Left kidney (tissue), 2 donors: ENCODE results near the gene LCOR. TPM values are rescaled to one million over a fixed set of nuclear protein-coding genes. Genes with fewer than 3 reads are reported as not detected.
A peak's percentile ranks its signal among the peaks of the same experiment; 100 is the strongest.
"Not testable (repeated sequence)": the region's sequence is repeated elsewhere in the genome, so short reads cannot be mapped to it uniquely, and the experiment has no call there.

Source experiments
- DNase-seq: peaks from one replicate; pipeline ENCODE4 v3.0.0-alpha.2; 2013
- polyA plus RNA-seq: library from polyadenylated mRNA; unstranded; fragments of 120-200 nt; gene quantifications from one replicate; pipeline ENCODE4 v1.2.1, GENCODE V29; 2013; ENCODE audit not compliant: insufficient read length

LCOR gene
- polyA plus RNA-seq, 1 donor = 35.7 TPM

DNA sequence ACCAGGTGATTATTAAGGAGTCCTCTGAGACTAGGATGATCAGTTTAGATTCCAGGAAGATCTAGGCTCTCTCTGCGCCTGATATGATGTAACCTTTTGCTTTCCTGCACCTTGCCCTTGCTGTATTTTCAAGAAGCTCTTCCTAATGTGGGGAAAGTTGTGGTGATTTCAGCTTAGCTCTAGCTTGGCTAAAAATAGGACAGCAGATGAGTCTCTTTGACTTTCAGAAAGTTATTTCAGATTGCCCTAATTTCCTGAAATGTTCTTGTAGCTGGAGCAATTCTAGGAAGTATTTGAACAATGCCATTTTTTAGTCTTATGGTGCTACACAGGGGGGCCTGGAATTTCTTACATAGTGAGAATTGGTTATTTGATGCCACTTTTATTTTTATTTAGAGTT lies 3.8 kb downstream of the LCOR start:
- DNase-seq = no peak

DNA sequence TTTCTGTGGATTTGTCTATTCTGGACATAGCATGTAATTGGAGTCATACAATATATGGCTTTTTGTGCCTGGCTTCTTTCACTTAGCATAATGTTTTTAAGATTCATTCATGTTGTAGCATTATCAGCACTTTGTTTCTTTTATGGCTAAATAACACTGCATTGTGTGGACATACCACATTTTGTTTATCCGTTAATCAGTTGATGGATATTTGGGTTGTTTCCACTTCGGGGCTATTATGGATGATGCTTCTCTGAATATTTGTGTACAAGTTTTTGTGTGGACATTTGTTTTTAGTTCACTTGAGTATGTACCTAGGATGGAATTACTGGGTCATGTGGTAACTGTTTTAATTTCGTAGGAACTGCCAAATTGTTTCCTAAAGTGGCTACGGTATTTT lies 6.4 kb downstream of the LCOR start:
- DNase-seq = no peak

DNA sequence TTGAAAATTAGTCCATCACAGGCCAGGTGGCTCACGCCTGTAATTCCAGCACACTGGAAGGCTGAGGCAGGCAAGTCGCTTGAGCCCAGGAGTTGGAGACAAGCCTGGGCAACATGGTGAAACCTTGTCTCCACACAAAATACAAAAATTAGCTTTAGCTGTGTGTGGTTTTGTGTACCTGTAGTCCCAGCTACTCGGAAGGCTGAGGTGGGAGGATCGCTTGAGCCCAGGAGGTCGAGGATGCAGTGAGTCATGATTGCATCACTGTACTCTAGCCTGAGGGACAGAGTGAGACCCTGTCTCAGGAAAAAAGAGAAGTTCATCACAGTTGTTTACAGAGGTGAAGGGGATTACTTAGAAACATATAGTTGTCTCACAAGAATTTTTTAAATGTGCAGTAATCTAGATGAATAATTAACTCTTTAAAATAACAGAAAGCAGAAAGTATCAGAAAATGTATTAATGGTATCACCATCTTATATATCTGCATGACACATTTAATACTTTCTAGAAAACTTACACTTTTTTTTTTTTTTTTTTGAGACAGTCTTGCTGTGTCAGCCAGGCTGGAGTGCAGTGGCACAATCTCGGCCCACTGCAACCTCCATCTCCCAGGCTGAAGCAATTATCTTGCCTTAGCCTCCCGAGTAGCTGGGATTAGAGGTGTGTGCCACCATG lies 8.9 kb downstream of the LCOR start:
- DNase-seq = no peak

DNA sequence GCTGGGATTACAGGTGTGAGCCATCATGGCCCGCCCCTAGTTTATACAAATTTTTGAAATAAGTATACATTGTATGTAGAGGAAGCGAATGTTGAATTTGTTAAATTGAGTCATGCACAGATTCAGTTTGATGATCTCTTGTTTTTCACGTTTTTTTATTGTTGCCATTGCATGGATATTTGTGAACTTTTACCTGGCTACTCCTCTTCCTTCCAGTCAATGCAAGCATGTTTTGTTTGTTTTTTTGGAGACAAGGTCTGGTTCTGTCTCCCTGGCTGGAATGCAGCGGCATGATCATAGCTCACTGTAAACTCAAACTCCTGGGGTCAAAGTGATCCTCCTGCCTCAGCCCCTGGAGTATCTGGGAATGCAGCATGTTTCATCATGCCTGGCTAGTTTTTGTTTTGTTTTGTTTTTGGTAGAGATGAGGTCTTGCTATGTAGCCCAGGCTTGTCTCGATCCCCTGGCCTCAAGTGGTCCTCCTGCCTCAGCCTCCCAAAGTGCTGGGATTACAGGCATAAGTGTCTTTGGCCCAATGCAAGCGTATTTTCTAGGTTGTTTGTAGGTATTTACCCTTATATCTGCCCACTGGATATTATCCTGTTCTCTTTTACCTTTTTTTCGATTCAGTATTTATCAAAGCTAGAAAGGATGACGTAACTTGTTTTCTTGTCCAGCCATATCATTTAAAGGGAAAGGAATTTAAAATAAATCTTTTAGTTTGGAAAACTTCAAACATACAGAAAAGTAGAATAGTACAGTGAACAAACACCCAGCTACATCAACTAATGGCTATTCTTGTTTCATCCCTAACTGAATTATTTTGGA lies 11.0 kb downstream of the LCOR start:
- DNase-seq = no peak

DNA sequence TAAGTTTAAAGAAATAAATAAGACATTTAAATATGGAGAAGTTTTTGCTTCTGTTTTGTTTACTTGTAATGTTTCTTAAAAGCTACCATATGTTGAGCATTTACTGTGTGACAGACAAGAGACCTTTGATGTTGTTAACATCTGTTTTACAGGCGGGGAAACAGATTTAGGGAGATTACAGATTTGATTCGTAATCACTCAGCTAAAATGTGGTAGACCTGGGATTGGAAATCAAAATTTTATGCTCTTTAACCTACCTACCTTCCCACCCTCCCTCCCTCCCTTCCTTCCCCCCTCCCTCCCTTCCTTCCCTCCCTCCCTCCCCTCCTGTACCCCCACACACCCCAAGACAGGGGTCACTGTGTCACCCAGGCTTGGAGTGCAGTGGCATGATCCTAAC lies 11.7 kb downstream of the LCOR start:
- no peak for DNase-seq

DNA sequence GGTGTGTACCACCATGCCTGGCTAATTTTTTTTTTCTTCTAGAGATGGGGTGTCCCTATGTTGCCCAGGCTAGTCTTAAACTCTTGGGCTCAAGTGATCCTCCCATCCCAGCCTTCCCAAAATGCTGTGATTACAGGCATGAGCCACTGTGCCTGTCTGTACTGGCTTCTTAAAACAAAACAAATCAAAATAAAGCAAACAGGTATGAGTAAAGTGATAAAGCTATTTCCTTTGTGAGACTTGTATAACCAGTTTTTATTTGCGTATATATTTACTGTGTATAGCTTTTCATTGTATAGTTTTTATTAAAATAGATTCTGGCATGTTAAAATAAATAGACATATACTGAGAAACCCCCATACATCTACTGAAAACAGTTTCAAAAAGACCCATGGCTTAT lies 14.3 kb downstream of the LCOR start:
- DNase-seq = no peak

DNA sequence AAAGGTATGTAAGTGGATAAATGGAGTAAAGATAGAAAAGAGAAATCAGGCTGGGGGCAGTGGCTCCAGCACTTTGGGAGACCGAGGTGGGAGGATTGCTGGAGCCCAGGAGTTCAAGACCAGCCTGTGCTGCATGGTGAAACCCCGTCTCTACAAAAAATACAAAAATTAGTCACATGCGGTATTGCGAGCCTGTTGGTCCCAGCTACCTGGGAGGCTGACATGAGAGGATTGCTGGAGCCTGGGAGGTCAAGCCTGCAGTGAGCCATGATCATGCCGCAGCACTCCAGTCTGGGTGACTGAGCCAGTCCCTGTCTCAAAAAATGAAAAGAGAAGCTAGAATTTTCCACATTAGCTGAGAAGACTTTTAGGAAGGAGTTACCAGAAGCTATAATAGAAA lies 14.8 kb downstream of the LCOR start:
- DNase-seq = no peak

DNA sequence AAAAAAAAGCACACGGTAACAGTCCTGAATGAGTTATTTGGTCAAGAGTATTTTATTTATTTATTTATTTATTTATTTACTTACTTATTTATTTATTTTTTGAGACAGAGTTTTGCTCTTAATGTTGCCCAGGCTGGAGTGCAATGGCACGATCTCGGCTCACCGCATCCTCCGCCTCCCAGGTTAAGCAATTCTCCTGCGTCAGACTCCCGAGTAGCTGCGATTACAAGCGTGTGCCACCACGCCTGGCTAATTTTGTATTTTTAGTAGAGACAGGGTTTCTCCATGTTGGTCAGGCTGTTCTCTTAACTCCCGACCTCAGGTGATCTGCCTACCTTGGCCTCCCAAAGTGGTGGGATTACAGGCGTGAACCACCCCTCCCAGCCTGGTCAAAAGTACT lies 15.3 kb downstream of the LCOR start:
- not testable (repeated sequence) for DNase-seq

DNA sequence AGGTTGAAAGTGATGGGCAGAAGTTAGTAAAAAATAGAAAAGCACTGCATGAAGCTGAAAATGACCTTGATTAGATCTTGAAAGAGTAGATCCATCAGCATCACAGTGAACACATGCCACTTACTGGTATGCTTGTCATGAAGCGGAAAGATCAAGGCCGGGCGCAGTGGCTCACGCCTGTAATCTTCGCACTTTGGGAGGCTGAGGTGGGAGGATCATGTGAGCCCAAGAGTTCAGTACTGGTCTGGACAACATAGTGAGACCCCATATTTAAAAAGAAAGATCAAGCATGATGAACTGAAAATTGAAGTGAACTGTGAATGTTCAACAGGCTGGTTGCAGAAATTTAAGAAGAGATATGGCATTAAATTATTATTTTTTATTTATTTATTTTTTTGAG lies 18.0 kb downstream of the LCOR start:
- no peak for DNase-seq

DNA sequence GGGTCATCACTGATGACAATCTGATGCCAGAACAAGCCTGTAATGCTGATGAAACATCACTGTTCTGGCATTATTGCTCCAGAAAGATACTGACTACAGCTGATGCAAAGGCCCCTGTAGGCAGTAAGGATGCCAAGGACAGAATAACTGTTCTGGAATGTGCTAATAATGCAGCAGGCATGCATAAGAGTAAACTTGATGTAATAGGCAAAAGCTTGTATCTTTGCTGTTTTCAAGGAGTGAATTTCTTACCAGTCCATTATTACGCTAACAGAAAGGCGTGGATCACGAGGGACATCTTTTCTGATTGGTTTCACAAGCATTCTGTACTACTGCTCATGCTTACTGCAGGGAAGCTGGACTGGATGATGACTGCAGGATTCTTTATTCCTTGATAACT lies 18.7 kb downstream of the LCOR start:
- DNase-seq = no peak

DNA sequence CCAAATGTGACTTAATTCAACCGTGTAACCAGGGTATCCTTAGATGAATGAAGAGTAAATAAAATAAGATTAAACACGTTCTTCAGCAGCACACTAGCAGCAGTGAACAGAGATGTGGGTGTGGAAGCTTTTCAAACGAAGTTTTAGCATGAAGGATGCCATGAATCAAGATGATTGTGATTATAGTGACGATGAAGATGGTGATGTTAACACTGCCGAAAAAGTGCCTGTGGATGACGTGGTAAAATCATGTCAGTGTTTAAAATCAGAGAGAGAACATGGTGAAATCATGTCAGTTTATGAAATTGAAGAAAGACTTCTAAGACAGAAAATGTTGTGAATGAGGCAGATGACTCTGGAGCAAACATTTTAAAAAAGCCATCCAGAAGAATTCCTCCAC lies 19.2 kb downstream of the LCOR start:
- DNase-seq = no peak

DNA sequence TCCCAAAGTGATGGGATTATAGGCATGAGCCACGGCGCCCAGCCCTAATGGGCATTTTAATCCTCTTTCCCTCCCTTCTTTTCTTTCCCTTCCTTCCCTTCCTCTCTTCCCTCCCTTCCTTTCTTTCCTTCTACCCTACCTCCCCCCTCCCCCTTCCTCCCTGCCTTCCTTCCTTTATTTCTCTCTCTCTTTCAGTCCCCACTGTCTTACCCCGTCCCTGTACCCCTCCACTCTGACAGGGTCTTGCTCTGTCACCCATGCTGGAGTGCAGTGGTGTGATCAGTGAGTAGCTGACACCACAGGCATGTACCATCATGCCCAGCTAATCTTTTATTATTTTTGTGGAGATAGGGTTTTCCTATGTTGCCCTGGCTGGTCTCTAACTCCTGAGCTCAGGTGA lies 24.2 kb downstream of the LCOR start:
- no peak for DNase-seq

DNA sequence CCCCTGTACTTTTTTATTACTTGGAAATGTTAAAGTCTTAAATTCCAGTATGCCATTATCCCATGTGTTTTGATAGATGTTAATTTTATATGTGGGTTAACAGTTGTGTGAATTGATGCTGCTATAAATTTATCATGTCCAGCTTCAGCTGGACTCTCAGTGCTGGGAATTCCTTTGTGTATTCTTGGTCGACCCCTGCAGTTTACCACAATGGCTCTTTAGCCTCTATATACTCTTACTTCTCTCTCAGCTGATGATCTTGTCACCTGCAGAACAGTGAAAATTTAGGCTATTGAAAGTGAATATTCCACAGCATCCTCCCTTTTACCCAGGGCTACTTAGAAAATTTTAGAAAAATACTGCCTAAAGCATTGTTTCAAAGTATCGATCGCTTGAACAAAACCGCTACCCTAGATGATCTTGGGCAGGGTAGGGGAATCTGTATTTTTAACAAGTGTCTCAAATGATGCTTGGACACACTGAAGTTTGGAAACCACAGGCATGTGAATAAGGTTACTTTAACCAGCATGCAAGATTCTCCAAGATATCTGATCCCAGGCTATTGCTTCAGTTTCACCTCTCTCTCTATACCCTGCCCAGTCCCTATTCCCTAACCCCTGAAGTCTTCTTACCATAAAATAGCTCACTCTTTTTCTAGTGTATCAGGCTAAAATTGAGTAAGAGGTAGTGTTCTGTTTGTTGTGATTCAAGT lies 25.4 kb downstream of the LCOR start:
- DNase-seq = no peak

DNA sequence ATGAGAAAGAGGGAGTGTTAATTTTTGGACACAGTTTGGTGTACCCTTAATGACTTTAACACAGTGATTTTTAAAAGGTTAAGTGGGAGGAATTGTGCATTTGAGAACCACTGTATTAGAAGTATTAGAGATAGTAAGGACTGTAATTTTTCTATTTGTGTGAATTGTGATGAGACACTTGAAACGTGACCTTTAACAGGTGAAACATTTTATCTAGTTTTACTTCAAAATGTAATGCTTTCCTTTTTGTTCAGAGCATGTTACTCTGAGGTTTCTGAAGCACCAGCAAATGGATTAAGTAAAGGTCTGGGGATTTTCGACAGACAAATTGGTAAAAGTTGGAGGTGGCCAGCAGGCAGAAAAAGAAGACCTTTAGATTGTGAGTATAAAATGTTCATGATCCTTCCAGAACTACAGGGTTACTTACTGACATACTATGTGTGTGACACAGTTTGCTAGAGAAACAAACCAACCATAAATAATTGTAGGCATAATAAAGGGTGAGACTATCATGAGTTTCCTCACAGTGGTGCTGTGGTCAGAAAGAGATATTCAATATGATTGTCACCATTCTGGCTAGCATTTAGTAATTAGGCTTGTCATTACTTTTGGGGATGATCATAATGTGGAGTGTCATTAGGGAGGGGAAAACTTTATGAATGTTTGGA lies 26.1 kb downstream of the LCOR start:
- DNase-seq = no peak

DNA sequence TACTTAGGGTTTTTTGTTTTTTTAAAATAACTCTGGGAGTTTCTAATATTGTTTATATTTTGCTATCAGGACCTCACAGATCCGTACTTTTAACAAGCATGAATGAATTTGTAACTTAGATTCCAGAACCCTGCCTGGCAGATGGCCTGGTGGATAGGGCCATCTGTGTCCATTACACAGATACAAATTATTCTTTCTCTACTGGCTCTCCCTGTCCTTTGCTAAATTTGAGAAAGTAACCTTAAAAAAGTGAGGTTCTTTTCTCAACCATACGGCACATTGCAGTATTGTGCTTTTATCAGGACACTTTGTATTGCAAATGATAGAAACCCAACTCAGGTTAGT lies 26.6 kb downstream of the LCOR start:
- DNase-seq = no peak

DNA sequence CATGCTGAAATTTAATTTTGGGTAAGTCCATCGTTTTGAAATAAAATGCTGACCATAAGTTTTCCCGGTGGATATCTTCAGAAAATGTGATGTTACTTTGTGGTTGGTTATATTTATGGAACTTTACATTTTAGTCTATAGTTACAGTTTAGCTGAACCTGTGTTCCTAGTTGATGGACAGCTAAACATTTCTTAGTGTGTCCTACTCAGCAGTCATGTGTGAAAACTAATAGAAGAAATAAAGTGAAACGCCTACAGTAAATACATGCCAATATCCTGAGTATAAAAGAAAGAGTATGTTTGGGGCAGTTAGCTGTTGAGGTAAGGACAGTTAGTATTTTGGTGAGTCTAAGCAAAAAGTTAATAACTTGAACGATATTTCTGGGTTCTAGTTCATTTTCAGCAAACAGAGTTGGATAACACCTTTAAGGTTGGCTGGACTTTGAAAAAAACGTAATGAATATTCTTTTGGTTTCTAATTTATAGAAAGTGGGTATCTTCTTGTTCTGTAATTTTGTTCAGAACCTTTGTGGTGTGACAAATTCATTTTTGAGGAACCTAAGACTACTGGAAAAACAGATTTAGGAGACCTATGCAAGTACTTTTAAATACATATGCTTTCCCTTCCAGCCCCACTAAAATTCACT lies 28.7 kb downstream of the LCOR start:
- DNase-seq = no peak

DNA sequence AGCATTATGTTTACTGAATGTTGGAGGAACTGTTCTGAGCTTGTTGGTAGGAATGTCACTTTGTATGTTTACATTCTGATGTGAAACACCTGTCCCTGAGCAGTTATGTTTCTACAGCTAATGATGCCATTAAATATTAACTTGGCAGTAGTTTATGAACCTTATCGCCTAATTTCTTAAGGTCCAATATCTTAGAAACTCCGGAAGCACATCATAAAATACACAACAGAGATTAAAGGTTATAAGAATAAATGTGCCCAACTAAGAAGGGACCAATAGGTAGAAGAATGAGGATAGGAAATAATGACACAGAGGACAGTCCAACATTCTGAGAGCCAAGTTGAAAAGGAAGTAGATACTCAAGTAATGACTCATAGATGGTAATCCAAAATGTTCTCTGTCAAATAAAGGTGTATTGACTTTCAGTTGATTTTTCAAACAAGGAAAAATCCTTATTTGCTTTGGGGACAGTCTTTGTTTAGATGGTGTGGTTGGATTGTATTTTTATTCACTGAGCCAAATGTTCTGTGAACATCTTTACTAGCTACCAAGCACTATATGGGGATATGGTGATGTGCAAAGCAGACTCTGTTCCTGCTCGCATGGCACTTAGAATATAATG lies 31.9 kb downstream of the LCOR start:
- peak; percentile 24 for DNase-seq

DNA sequence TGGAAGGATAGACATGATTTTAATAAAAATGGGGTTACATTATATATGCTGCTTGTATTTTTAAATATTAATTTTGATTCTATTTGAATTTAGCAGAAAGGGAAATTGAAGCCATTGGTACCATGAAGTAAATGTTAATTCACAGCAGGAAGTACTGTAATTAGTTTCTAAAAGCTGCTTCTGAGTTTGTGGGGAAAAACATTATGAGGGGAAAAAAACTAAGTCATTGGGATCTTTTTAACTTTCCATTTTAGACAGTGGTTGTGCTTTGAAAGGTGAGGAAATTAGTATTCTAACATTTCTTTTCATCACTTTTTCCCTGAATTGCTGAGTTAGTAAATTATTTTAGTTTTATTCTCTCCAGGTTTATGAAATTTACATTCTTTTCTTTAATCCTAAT lies 41.0 kb downstream of the LCOR start:
- no peak for DNase-seq

DNA sequence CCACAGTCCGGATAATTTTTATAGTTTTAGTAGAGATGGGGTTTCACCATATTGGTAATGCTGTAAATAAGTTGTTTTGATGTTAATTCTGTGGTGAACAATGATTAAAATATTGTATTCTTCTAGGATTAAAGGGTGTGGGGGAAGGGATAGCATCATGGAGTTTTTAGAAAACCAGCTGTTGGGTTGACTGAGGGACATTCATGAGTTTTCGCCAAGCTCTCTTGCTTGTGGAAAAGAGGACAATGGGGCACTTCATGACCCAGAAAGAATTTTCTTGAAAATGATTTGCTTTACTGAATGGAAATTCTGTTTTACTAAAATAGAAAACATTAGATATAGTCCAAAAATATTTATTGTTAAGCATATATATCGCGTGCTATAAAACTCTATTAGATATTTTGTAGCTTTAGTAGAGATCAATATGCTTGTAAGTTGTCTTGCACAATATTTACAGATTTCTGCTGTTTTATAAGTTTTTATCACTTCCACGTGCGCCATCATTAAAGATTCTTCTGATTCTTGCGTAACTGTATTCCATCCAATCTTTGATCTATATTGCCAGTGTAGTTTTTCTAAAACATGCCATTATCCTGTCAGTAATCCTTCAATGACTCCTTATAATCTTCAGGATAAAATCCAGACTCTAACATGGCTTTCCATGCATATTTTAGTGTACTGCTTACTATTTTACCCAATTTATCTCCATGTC lies 41.8 kb downstream of the LCOR start:
- DNase-seq = no peak

DNA sequence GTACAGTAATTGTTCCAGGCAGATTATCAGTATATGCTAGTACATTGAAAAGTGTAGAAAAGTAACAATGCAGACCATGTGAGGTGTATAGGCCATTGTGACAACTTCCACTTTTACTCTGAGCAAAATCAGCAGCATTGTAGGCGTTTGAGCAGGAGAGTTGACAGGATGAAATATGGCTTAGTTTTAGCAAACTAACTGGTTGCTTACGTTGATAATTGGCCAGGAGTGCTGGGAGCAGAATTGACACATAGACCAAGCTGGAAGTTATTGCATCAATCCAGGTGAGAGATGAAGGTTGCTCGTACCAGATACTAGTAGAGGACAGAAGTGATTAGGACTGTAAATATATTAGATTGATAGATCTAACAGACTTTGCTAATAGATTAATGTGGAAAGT lies 46.0 kb downstream of the LCOR start:
- DNase-seq = no peak

DNA sequence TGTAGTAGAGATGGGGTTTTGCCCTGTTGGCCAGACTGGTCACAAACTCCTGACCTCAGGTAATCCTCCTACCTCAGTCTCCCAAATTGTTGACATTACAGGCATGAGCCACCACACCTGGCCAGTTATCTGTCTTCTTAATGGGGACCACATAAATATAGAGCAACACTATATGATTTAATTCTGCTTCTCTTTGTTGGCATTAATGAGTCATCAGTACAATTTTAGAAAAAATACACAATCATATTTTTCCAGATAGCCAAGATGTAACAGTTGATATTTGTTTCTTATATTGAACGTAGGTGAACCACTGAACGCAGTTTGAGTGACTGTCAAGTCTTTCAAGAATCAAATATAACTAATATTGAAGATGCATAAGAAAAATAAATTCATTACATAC lies 48.5 kb downstream of the LCOR start:
- no peak for DNase-seq
